HG03439 (cell line): ENCODE results near the gene ZNF90.
A peak's percentile ranks its signal among the peaks of the same experiment; 100 is the strongest.
"Not testable (repeated sequence)": the region's sequence is repeated elsewhere in the genome, so short reads cannot be mapped to it uniquely, and the experiment has no call there.

Experiments
- ATAC-seq: cut with Tn5 transposase; IDR thresholded peaks from one replicate; pipeline ENCODE4 v1.9.1; 2021; ENCODE audit warnings: mild to moderate bottlenecking, moderate library complexity; ENCODE audit not compliant: unreplicated experiment

ZNF90 gene

DNA sequence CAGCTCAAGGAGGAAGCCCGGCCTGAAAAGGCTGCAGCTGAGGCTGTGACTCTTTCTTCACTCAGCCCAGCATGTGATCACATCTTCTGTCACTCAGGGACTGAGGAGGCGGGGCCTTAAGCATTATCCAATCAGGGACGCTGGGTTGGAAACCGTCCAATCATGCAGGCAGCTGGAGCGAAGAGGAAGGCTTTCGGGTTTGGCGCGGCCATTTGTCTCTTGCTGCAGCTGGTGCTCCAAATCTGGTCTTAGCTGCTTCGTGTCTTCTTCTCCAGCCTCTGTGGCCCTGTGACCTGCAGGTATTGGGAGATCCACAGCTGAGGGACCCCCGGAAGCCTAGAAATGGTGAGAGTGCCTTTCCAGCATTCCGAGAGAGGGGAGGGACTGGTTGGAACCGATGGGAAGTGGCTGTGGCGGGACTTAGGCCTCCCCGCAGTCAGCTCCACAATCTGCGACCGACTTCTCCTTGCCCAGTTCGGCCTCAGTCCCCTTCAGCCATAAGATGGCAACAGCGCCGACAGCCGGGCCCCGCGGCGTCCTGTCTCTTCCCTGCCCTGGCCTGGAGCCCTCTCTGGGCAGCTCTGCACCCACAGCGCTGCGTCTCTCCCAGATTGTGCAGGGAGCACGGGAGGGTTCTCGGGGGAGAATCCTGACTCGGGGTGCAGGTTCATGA lies at the start of gene ZNF90:
TSS of gene ZNF90 (plus strand) at position 210 of the 673 bp plus-strand sequence. CDS start at position 343, 133 bp downstream.
- peak; percentile 80 for ATAC-seq

DNA sequence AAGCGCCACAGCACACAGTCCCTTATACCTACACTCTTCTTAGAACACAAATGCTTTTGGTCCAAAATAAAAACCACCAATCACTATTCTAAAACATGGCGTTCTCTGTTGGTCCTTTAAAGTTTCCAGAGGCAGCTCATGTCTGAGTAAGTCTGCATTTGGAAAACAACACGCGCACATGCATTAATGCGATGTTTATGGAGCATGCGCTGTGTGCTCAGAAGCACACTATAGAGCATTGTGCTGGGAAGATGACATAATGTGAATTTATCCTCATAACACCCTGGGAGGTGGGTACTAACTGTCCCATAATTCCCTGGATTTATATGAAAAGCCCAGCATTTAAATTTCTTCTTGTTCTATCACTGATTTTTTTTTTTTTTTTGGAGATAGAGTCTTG lies 49.2 kb upstream of the ZNF90 start:
- no peak for ATAC-seq

- no peak for ATAC-seq
These were observed 41.9 kb upstream of the ZNF90 start for GRCh38 chr19:20035935-20036334.

- no peak for ATAC-seq
These were observed 39.2 kb upstream of the ZNF90 start for GRCh38 chr19:20038358-20039202.

GRCh38 chr19:20039203-20039723 lies 38.5 kb upstream of the ZNF90 start, which contains the start of gene ZNF682:
TSS of gene ZNF682 (minus strand) at chr19:20039505. CDS start at chr19:20039345, 160 bp downstream.
- ATAC-seq, result peak; percentile 92

- ATAC-seq, result no peak
These were observed 33.1 kb upstream of the ZNF90 start for GRCh38 chr19:20044663-20045062.

GRCh38 chr19:20045742-20046141 lies 32.1 kb upstream of the ZNF90 start:
- not testable (repeated sequence) for ATAC-seq

GRCh38 chr19:20051841-20052768 lies 25.7 kb upstream of the ZNF90 start:
- peak; percentile 80 for ATAC-seq

GRCh38 chr19:20058738-20059137 lies 19.1 kb upstream of the ZNF90 start:
- not testable (repeated sequence) for ATAC-seq

DNA sequence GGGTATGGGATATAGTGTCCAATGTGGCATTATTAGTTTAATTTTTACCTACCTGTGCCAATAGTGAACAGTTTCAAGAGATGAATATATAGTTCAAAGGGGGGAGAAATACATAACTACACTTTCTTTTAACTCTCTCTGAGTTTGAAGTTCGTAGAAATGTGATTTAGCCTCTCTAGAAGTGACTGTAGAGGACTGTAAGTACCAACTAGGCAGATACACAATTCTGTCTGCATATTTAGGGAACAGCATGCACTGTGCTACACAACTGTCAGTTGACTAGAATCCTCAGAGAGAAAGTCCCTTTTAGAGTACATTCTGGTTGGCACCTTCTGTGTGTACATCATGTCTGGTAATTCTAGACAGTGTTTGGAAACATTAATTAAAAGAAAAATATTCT lies 17.5 kb upstream of the ZNF90 start:
- no peak for ATAC-seq

DNA sequence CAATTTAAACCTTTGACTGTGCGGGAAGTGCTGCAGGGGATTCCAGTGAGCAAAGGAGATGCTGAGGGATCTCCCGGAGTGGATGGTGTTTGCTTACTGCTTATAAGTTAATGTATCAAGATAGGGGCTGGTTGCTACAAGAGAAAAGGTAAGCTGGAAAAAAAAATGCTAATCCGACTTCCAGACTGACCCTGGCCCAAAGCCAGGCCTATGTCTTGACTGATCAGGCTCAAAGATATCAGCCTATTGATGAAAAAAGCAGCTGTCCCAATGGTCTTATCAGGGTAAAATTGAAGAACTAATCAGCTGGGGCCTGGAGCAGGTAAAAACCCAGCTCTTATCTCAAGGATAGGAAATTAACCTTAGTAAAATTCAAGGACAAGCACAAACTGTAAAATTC lies 10.9 kb upstream of the ZNF90 start:
- ATAC-seq, result no peak

DNA sequence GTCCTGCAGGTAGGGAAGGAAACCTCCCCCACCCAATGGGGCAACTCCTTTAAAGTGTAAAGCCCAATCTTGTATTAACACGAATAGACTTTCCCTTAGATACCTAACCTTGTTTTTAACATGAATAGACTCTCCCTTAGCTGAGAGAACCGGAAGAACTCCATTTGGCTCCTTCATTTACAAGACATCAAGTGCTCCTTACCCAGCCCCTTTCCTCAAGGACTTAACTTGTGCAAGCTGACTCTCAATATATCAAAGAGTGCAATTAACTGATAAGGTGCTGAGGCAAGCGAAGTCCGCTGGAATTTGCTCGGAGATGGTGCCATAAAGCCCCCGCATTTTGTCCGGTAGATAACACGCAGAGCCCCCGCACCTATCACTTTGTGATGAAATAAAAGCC lies 9.9 kb upstream of the ZNF90 start:
- ATAC-seq, result no peak

GRCh38 chr19:20068559-20068958 lies 9.2 kb upstream of the ZNF90 start:
- not testable (repeated sequence) for ATAC-seq

DNA sequence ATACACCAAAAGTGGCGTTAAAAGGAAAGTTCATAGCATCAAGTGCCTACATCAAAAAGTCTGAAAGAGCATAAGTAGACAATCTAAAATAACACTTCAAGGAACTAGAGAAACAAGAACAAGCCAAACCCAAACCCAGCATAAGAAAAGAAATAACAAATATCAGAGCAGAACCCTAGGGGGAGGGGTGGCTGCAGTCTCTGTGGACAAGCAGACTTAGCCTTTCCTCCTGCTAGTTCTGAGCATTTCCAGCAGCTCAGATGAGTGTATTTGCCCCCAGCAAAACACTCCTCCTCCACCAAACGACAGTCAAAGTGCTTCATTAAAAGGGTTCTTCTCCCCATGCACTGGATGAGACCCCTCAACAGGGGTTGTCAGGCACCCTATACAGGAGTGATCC lies 7.1 kb upstream of the ZNF90 start:
- no peak for ATAC-seq

DNA sequence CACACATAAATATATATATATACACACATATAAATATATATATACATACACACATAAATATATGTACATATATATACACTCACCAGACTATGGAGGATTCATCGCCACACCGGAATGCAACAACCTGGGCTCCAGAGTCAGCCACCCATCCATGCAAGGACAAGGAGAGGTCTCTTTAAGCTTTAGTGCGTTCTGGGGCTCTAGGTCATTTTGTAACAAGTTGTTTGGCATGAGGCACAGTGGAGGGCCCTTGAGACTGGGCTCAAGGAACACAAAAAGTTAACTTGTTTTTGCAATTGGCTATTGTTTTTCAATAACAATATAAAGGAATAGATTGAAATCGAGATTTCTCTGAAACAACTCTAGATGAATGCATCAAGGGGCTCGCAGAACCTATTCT lies 4.9 kb upstream of the ZNF90 start:
- ATAC-seq, result no peak

GRCh38 chr19:20078581-20079031 lies 806 bp downstream of the ZNF90 start:
- ATAC-seq, result no peak

DNA sequence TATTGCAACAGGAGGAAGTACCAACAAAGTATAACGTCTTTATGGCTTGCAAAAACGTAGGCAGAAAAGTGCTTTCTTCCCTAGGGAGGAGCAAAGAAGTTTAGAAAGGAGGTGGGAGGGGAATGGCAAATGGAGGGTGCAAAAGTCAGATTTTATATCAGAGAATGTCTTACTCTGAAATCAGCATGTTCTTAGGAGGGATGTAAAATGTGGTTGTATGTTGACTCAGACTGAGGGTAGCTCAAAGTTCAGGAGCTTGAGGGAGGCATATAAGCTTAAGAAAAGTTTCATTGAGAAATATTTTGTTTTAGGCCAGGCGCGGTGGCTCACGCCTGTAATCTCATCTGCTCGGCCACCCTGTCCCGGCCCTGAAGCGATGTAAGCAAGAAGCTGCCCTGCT lies 1.7 kb downstream of the ZNF90 start:
- ATAC-seq, result no peak

GRCh38 chr19:20080656-20081055 lies 2.9 kb downstream of the ZNF90 start:
- ATAC-seq, result no peak

- not testable (repeated sequence) for ATAC-seq
These were observed 4.5 kb downstream of the ZNF90 start for GRCh38 chr19:20082232-20082833.

GRCh38 chr19:20082876-20083275 lies 5.1 kb downstream of the ZNF90 start:
- not testable (repeated sequence) for ATAC-seq
